ENCODE results near the gene ARPC5.

The ARPC5 gene

GRCh38 chr1:183609759-183610452 is 25.7 kb downstream of the ARPC5 start:
- DNase-seq (ENCODE audit: low read depth) = no peak

- no peak for DNase-seq (ENCODE audit: low read depth)
Observed at GRCh38 chr1:183609313-183609712, 26.3 kb downstream of the ARPC5 start.

- DNase-seq (ENCODE audit: low read depth) = no peak
Observed at GRCh38 chr1:183607322-183607980, 28.1 kb downstream of the ARPC5 start.

- no peak for DNase-seq (ENCODE audit: low read depth)
Observed at GRCh38 chr1:183605904-183606303, 29.7 kb downstream of the ARPC5 start.

GRCh38 chr1:183604815-183605214 is 30.8 kb downstream of the ARPC5 start:
- DNase-seq (ENCODE audit: low read depth) = no peak

GRCh38 chr1:183604038-183604808 is 31.4 kb downstream of the ARPC5 start:
- no peak for DNase-seq (ENCODE audit: low read depth)

GRCh38 chr1:183602510-183602909 is 33.1 kb downstream of the ARPC5 start:
- no peak for DNase-seq (ENCODE audit: low read depth)

- DNase-seq (ENCODE audit: low read depth) = no peak
Observed at GRCh38 chr1:183600634-183601033, 34.9 kb downstream of the ARPC5 start.

- DNase-seq (ENCODE audit: low read depth) = no peak
Observed at GRCh38 chr1:183600136-183600535, 35.4 kb downstream of the ARPC5 start.

- DNase-seq (ENCODE audit: low read depth) = no peak
Observed at GRCh38 chr1:183598386-183598785, 37.2 kb downstream of the ARPC5 start.

- no peak for DNase-seq (ENCODE audit: low read depth)
Observed at GRCh38 chr1:183597656-183598347, 37.8 kb downstream of the ARPC5 start.

- DNase-seq (ENCODE audit: low read depth) = no peak
Observed at GRCh38 chr1:183596500-183596899, 39.1 kb downstream of the ARPC5 start.

- DNase-seq (ENCODE audit: low read depth) = no peak
Observed at GRCh38 chr1:183595537-183595936, 40.0 kb downstream of the ARPC5 start.

- DNase-seq (ENCODE audit: low read depth) = no peak
Observed at GRCh38 chr1:183593356-183593755, 42.2 kb downstream of the ARPC5 start.

- no peak for DNase-seq (ENCODE audit: low read depth)
Observed at GRCh38 chr1:183592733-183593132, 42.9 kb downstream of the ARPC5 start.

- DNase-seq (ENCODE audit: low read depth) = no peak
Observed at GRCh38 chr1:183590244-183591191, 45.1 kb downstream of the ARPC5 start, which contains the start of gene NCF2. Gene NCF2 (minus strand): TSS chr1:183590459. CDS start chr1:183590329, 130 bp downstream.

- no peak for DNase-seq (ENCODE audit: low read depth)
Observed at GRCh38 chr1:183589874-183590243, 45.7 kb downstream of the ARPC5 start.

GRCh38 chr1:183589384-183589783 is 46.2 kb downstream of the ARPC5 start:
- no peak for DNase-seq (ENCODE audit: low read depth)

GRCh38 chr1:183588827-183589226 is 46.8 kb downstream of the ARPC5 start:
- DNase-seq (ENCODE audit: low read depth) = no peak

- no peak for DNase-seq (ENCODE audit: low read depth)
Observed at GRCh38 chr1:183586926-183587325, 48.7 kb downstream of the ARPC5 start.

GRCh38 chr1:183586455-183586854 is 49.1 kb downstream of the ARPC5 start:
- no peak for DNase-seq (ENCODE audit: low read depth)
